IMR-90 (cell line): ENCODE results near the gene HINT3. TPM values are rescaled to one million over a fixed set of nuclear protein-coding genes. Genes with fewer than 3 reads are reported as not detected.

Experiments used
- ATAC-seq: fragments of 200-7000 bp; cut with Tn5 transposase; 2 replicates; pipeline ENCODE4 v1.9.1; 2020; ENCODE audit warnings: low read depth, mild to moderate bottlenecking, moderate library complexity
- BruUV-seq: library from RNA; stranded (reverse); fragments of 400-500 nt; replicated peaks from 2 replicates; lab custom pipeline; 2021; lab: Mats Ljungman, UMichigan
- CTCF ChIA-PET: fragments of 300-600 bp; formaldehyde crosslinking; extraction: SDS; loops from one replicate; lab custom pipeline; 2021; ENCODE audit warnings: antibody characterized with exemption; lab: Yijun Ruan, JAX
- POLR2A ChIA-PET: fragments of 300-600 bp; sonication (Branson Sonifier 250); formaldehyde crosslinking; loops from one replicate; lab custom pipeline; 2022; ENCODE audit warnings: antibody characterized with exemption; ENCODE audit not compliant: unreplicated experiment; lab: Charles Lee
- DNase-seq: peaks from one replicate; pipeline ENCODE4 v3.0.0; 2013
- H2AFZ ChIP-seq: replicated peaks from 2 replicates; pipeline ENCODE3; 2013; ENCODE audit warnings: low read length, mild to moderate bottlenecking; ENCODE audit not compliant: poor library complexity
- H2AK5ac ChIP-seq: 2 replicates; pipeline ENCODE4 v1.6.1; 2013; ENCODE audit warnings: low read depth, low read length, inconsistent platforms
- H2AK9ac ChIP-seq: replicated peaks from 2 replicates; pipeline ENCODE3; 2013; ENCODE audit warnings: mild to moderate bottlenecking, low read depth, low read length, moderate library complexity; ENCODE audit not compliant: poor library complexity
- H2BK120ac ChIP-seq: 2 replicates; pipeline ENCODE4 v1.6.1; 2013; ENCODE audit warnings: low read depth, low read length, inconsistent platforms
- H2BK15ac ChIP-seq: 3 replicates; pipeline ENCODE4 v1.6.1; 2013; ENCODE audit warnings: low read depth, low read length, inconsistent platforms
- H2BK20ac ChIP-seq: 2 replicates; pipeline ENCODE4 v1.6.1; 2013; ENCODE audit warnings: low read depth, mild to moderate bottlenecking, inconsistent platforms, low read length, moderate library complexity
- H2BK5ac ChIP-seq: 2 replicates; pipeline ENCODE4 v1.6.1; 2013; ENCODE audit warnings: mild to moderate bottlenecking, low read depth, low read length, inconsistent platforms; ENCODE audit not compliant: poor library complexity, severe bottlenecking
- H3K14ac ChIP-seq: replicated peaks from 2 replicates; pipeline ENCODE4 v1.6.1; 2013; ENCODE audit warnings: low read depth, low read length, inconsistent platforms
- H3K18ac ChIP-seq: 2 replicates; pipeline ENCODE4 v1.6.1; 2013; ENCODE audit warnings: low read depth, low read length, control low read depth
- H3K23ac ChIP-seq: 2 replicates; pipeline ENCODE4 v1.6.1; 2013; ENCODE audit warnings: low read depth, low read length, inconsistent platforms
- H3K27ac ChIP-seq: 2 replicates; pipeline ENCODE4 v1.5.1; 2013; ENCODE audit warnings: mild to moderate bottlenecking, control low read depth, low read length; ENCODE audit not compliant: insufficient read depth
- H3K27me3 ChIP-seq: 2 replicates; pipeline ENCODE4 v1.6.1; 2013; ENCODE audit warnings: low read length; ENCODE audit not compliant: control insufficient read depth, insufficient read depth
- H3K36me3 ChIP-seq: 2 replicates; pipeline ENCODE4 v1.6.1; 2013; ENCODE audit warnings: low read length, mixed read lengths; ENCODE audit not compliant: control insufficient read depth, insufficient read depth
- H3K4ac ChIP-seq: 2 replicates; pipeline ENCODE4 v1.6.1; 2013; ENCODE audit warnings: low read depth, low read length, inconsistent platforms
- H3K4me1 ChIP-seq: 2 replicates; pipeline ENCODE4 v1.6.1; 2013; ENCODE audit warnings: low read length, mixed read lengths; ENCODE audit not compliant: control insufficient read depth, insufficient read depth
- H3K4me2 ChIP-seq: 2 replicates; pipeline ENCODE4 v1.6.1; 2013; ENCODE audit warnings: low read depth, mild to moderate bottlenecking, control low read depth, low read length, moderate library complexity
- H3K4me3 ChIP-seq: 2 replicates; pipeline ENCODE4 v1.5.1; 2013; ENCODE audit warnings: low read depth, mild to moderate bottlenecking, control low read depth, low read length, moderate library complexity; ENCODE audit not compliant: insufficient read depth
- H3K56ac ChIP-seq: 2 replicates; pipeline ENCODE4 v1.6.1; 2013; ENCODE audit warnings: low read length, inconsistent platforms; ENCODE audit not compliant: insufficient read depth; ENCODE audit errors: extremely low read depth
- H3K79me1 ChIP-seq, 2 experiments: 2 replicates each; pipeline ENCODE4 v1.6.1; 2013; ENCODE audit warnings: low read length in 2 of 2, inconsistent platforms in 1 of 2, low read depth in 1 of 2
- H3K9ac ChIP-seq: 2 replicates; pipeline ENCODE4 v1.6.1; 2013; ENCODE audit warnings: low read depth, low read length, control low read depth
- H3K9me1 ChIP-seq: 2 replicates; pipeline ENCODE4 v1.6.1; 2013; ENCODE audit warnings: low read length, inconsistent platforms; ENCODE audit not compliant: insufficient read depth
- H3K9me3 ChIP-seq: 2 replicates; pipeline ENCODE4 v1.6.1; 2013; ENCODE audit warnings: low read length; ENCODE audit not compliant: control insufficient read depth, insufficient read depth
- H4K20me1 ChIP-seq: 2 replicates; pipeline ENCODE4 v1.6.1; 2013; ENCODE audit warnings: low read length, inconsistent platforms; ENCODE audit not compliant: insufficient read depth
- H4K5ac ChIP-seq: 2 replicates; pipeline ENCODE4 v1.6.1; 2013; ENCODE audit warnings: mild to moderate bottlenecking, low read depth, low read length, control low read depth
- H4K8ac ChIP-seq, 2 experiments: 2 replicates each; pipeline ENCODE4 v1.6.1; 2013; ENCODE audit warnings: low read depth in 2 of 2, low read length in 2 of 2, control low read depth in 1 of 2, inconsistent platforms in 1 of 2
- H4K91ac ChIP-seq: 2 replicates; pipeline ENCODE4 v1.6.1; 2013; ENCODE audit warnings: low read depth, low read length, inconsistent platforms; ENCODE audit not compliant: insufficient read depth
- BHLHE40 ChIP-seq: fragments of 150-350 bp; IDR thresholded peaks from 2 replicates; pipeline ENCODE4 v1.6.1; 2016; ENCODE audit warnings: mild to moderate bottlenecking, low read depth, low read length
- CEBPB ChIP-seq: IDR thresholded peaks from 2 replicates; pipeline ENCODE4 v1.6.1; 2012; ENCODE audit warnings: low read depth, low read length, improper control_type of control experiment
- CHD1 ChIP-seq: IDR thresholded peaks from 2 replicates; pipeline ENCODE4 v1.6.1; 2012; ENCODE audit warnings: low read depth, low read length, improper control_type of control experiment
- CTCF ChIP-seq: conservative IDR thresholded peaks from 2 replicates; pipeline ENCODE4 v1.5.1; 2012; ENCODE audit warnings: mild to moderate bottlenecking, low read depth, low read length, improper control_type of control experiment
- ELK1 ChIP-seq: fragments of 150-350 bp; IDR thresholded peaks from 2 replicates; pipeline ENCODE4 v1.6.1; 2016; ENCODE audit warnings: low read depth, mild to moderate bottlenecking, low read length, moderate library complexity, borderline replicate concordance
- FOS ChIP-seq: fragments of 150-350 bp; IDR thresholded peaks from 2 replicates; pipeline ENCODE4 v1.6.1; 2016; ENCODE audit warnings: low read depth, low read length
- MAFK ChIP-seq: IDR thresholded peaks from 2 replicates; pipeline ENCODE4 v1.6.1; 2012; ENCODE audit warnings: low read depth, low read length, improper control_type of control experiment
- MAZ ChIP-seq: IDR thresholded peaks from 2 replicates; pipeline ENCODE4 v1.6.1; 2012; ENCODE audit warnings: low read depth, mild to moderate bottlenecking, low read length, improper control_type of control experiment, moderate library complexity, borderline replicate concordance
- MXI1 ChIP-seq: IDR thresholded peaks from 2 replicates; pipeline ENCODE4 v1.6.1; 2012; ENCODE audit warnings: low read depth, mild to moderate bottlenecking, low read length, moderate library complexity, borderline replicate concordance
- POLR2A ChIP-seq: IDR thresholded peaks from 2 replicates; pipeline ENCODE4 v1.6.1; 2012; ENCODE audit warnings: mild to moderate bottlenecking, low read depth, low read length
- RAD21 ChIP-seq: IDR thresholded peaks from 2 replicates; pipeline ENCODE4 v1.6.1; 2012; ENCODE audit warnings: low read length, improper control_type of control experiment
- RCOR1 ChIP-seq: IDR thresholded peaks from 2 replicates; pipeline ENCODE4 v1.6.1; 2012; ENCODE audit warnings: mild to moderate bottlenecking, low read length, improper control_type of control experiment; ENCODE audit not compliant: insufficient replicate concordance
- RFX5 ChIP-seq: IDR thresholded peaks from 2 replicates; pipeline ENCODE4 v1.8.0; 2012; ENCODE audit warnings: low read depth, mild to moderate bottlenecking, low read length, moderate library complexity
- SMC3 ChIP-seq: fragments of 150-350 bp; IDR thresholded peaks from 2 replicates; pipeline ENCODE4 v1.6.1; 2016; ENCODE audit warnings: low read depth, mild to moderate bottlenecking, antibody characterized with exemption, low read length, moderate library complexity
- WGBS, 2 experiments: methylation state at CpG; one replicate each; pipeline versions ENCODE4 v1.1.5 to v1.1.7; 2013; ENCODE audit warnings: missing lambda C conversion rate in 2 of 2; ENCODE audit not compliant: insufficient read length in 1 of 2; ENCODE audit errors: extremely low coverage in 2 of 2; 5-methylcytosine and 5-hydroxymethylcytosine counted together
- dilution Hi-C: fragments of 300-500 bp; cut with HindIII; formaldehyde crosslinking; loops from one replicate; pipeline ENCODE4 v1.14.3; 2018; ENCODE audit warnings: low sequenced_read_pairs; ENCODE audit not compliant: unreplicated experiment
- in situ Hi-C: fragments of 300-500 bp; cut with MboI; formaldehyde crosslinking; loops from 3 replicates; pipeline ENCODE4 v1.14.3; 2019; ENCODE audit warnings: low sequenced_read_pairs, inconsistent platforms, mixed read lengths
- intact Hi-C: fragments of 100-400 bp; cut with micrococcal nuclease; formaldehyde crosslinking; loops from 2 replicates; pipeline ENCODE4 v1.10.0; 2022
- polyA plus RNA-seq, 3 experiments: library from polyadenylated mRNA; depleted of rRNA; stranded (reverse); fragments of >200 nt; gene quantifications; 2 replicates each; pipeline ENCODE4 v1.2.3, GENCODE V29; 2012; ENCODE audit warnings: low replicate concordance in 1 of 3
- total RNA-seq: library from RNA; depleted of rRNA; stranded (reverse); fragments of >200 nt; gene quantifications from 2 replicates; pipeline ENCODE4 v1.2.3, GENCODE V29; 2012
- TF ChIP-seq, protein P1 (sequence below): fragments of 150-350 bp; IDR thresholded peaks from 2 replicates; pipeline ENCODE4 v1.6.1; 2017; ENCODE audit warnings: mild to moderate bottlenecking, antibody characterized with exemption, low read length, low read depth

Gene HINT3
- total and polyA plus RNA-seq, 2 of the 4 experiments (the other 2 are of a cell fraction): 3.4 to 6.5 TPM

DNA sequence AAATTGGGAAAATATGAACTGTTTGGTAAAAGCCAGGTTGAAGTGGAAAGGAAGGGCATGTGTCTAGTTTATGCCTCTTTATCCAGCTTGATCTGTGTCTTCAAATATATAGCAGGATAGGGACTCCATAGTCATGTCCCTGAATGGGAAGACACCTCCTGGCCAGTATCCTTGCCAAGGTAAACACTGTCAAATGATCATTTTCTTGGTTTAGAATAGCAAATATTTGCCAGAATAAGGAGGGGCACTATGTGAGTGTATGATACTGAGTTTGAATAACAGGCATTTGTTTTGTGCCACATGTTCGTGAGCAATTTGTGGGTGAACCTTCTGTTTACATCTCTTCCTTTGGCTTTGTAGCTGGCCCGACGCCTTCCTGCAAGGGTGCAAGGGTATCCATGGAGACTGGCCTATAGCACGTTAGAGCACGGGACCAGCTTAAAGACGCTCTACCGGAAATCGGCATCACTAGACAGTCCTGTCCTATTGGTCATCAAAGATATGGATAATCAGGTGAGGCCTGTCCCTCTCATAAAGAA, 34.2 kb upstream of the HINT3 start:
- H3K18ac ChIP-seq: no peak overlapping the region
- ChIA-PET CTCF (interaction anchor here (1.2 to 1.4 kb wide), 2 partner anchors 16 to 34 kb away, joined by 3 to 4 read pairs; partner anchors contain the start of gene HINT3), POLR2A (no interaction called here)
- in situ Hi-C loops: no loop called here
- no peak overlapping the region for H3K9ac ChIP-seq
- no peak overlapping the region for H3K14ac ChIP-seq
- H4K20me1 ChIP-seq: no peaks in the 10 kb centered on the region
- no peak overlapping the region for H3K4me2 ChIP-seq
- H3K23ac ChIP-seq: no peak overlapping the region
- H2AK5ac ChIP-seq: no peak overlapping the region
- ATAC-seq: no peak
- no peak overlapping the region for H2BK5ac ChIP-seq
- intact Hi-C loops: no loop called here
- no peaks in the 10 kb centered on the region for H3K79me1 ChIP-seq
- H3K4me1 ChIP-seq: peaks cover 5% of the 10 kb centered on the region
- 80% methylated on average over 1 of the region's 8 CpGs; no CpG with 5 or more reads in 1 of the 2 experiments for WGBS, 2 experiments
- no peak overlapping the region for H3K56ac ChIP-seq
- no peaks in the 10 kb centered on the region for H3K27me3 ChIP-seq
- no peak overlapping the region for H3K27ac ChIP-seq
- H3K9me3 ChIP-seq: no peaks in the 10 kb centered on the region
- peaks cover 19% of the 10 kb centered on the region for H3K9me1 ChIP-seq
- no peak overlapping the region for H3K4me3 ChIP-seq
- H4K91ac ChIP-seq: no peak overlapping the region
- no TSS peak for BruUV-seq
- no peak overlapping the region for H2AK9ac ChIP-seq
- H2BK20ac ChIP-seq: no peak overlapping the region; the same call in 1 of the 2 replicates
- TF ChIP-seq RCOR1: no peak
- TF ChIP-seq, protein P1, sequence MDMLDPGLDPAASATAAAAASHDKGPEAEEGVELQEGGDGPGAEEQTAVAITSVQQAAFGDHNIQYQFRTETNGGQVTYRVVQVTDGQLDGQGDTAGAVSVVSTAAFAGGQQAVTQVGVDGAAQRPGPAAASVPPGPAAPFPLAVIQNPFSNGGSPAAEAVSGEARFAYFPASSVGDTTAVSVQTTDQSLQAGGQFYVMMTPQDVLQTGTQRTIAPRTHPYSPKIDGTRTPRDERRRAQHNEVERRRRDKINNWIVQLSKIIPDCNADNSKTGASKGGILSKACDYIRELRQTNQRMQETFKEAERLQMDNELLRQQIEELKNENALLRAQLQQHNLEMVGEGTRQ: no peak
- no peak for TF ChIP-seq CTCF
- no peak for TF ChIP-seq MAFK
- no peak for TF ChIP-seq SMC3
- TF ChIP-seq MAZ: no peak
- no peak for TF ChIP-seq RFX5
- no peak for TF ChIP-seq RAD21
- TF ChIP-seq POLR2A: no peak
- TF ChIP-seq ELK1: no peak
- TF ChIP-seq BHLHE40: no peak
- TF ChIP-seq MXI1: no peak
- TF ChIP-seq CEBPB: no peak
- no peak for TF ChIP-seq CHD1
- TF ChIP-seq FOS: no peak
- H2AFZ ChIP-seq: no peak overlapping the region
- peaks cover 24% of the 10 kb centered on the region for H3K36me3 ChIP-seq
- H3K4ac ChIP-seq: no peak overlapping the region
- H2BK120ac ChIP-seq: no peak overlapping the region
- H4K5ac ChIP-seq: no peak overlapping the region; the same call in 1 of the 2 replicates
- H4K8ac ChIP-seq: no peak overlapping the region
- dilution Hi-C loops: no loop called here
- DNase-seq: no peak
- no peak overlapping the region for H2BK15ac ChIP-seq
